Smooth muscle cell (in vitro differentiated cells): ENCODE results near the gene OR10G3. TPM values are rescaled to one million over a fixed set of nuclear protein-coding genes. Genes with fewer than 3 reads are reported as not detected.

Experiments used
- DNase-seq: peaks from one replicate; lab custom pipeline; 2025; ENCODE audit not compliant: unreplicated experiment; lab: John Stamatoyannopoulos, UW
- H2AFZ ChIP-seq: fragments of 200-600 bp; sonication (generic); 2 replicates; pipeline ENCODE4 v1.6.0; 2016; ENCODE audit warnings: antibody characterized with exemption, low read depth, mild to moderate bottlenecking
- H3F3A ChIP-seq: fragments of 200-600 bp; sonication (generic); 2 replicates; pipeline ENCODE4 v1.6.0; 2017; ENCODE audit warnings: antibody characterized with exemption, low read depth
- H3K27ac ChIP-seq: fragments of 200-600 bp; sonication (generic); 2 replicates; pipeline ENCODE4 v1.5.1; 2016; ENCODE audit warnings: low read depth, mild to moderate bottlenecking
- H3K27me3 ChIP-seq: fragments of 200-600 bp; sonication (generic); 2 replicates; pipeline ENCODE4 v1.6.1; 2016; ENCODE audit warnings: low read depth, mild to moderate bottlenecking
- H3K36me3 ChIP-seq: fragments of 200-600 bp; sonication (generic); 2 replicates; pipeline ENCODE4 v1.5.1; 2016; ENCODE audit warnings: low read depth
- H3K4me1 ChIP-seq: fragments of 200-600 bp; sonication (generic); 2 replicates; pipeline ENCODE4 v1.5.1; 2016; ENCODE audit warnings: low read depth
- H3K4me2 ChIP-seq: fragments of 200-600 bp; sonication (generic); 2 replicates; pipeline ENCODE4 v1.6.0; 2016; ENCODE audit warnings: mild to moderate bottlenecking
- H3K4me3 ChIP-seq: fragments of 200-600 bp; sonication (generic); 2 replicates; pipeline ENCODE4 v1.5.1; 2016; ENCODE audit warnings: mild to moderate bottlenecking
- H3K79me2 ChIP-seq: fragments of 200-600 bp; sonication (generic); 2 replicates; pipeline ENCODE4 v1.6.0; 2016; ENCODE audit warnings: low read depth, mild to moderate bottlenecking
- H3K9ac ChIP-seq: fragments of 200-600 bp; sonication (generic); 2 replicates; pipeline ENCODE4 v1.6.0; 2016; ENCODE audit warnings: low read depth
- H3K9me3 ChIP-seq: fragments of 200-600 bp; sonication (generic); replicated peaks from 2 replicates; pipeline ENCODE4 v1.5.1; 2016; ENCODE audit warnings: low read depth
- H4K20me1 ChIP-seq: fragments of 200-600 bp; sonication (generic); 2 replicates; pipeline ENCODE4 v1.6.0; 2016; ENCODE audit warnings: low read depth
- CTCF ChIP-seq: fragments of 200-600 bp; sonication (generic); IDR thresholded peaks from 2 replicates; pipeline ENCODE4 v1.5.1; 2017; ENCODE audit warnings: borderline replicate concordance, mild to moderate bottlenecking, antibody characterized with exemption; ENCODE audit not compliant: insufficient read depth, poor library complexity, severe bottlenecking
- WGBS: methylation state at CpG from one replicate; pipeline ENCODE4 v1.1.7; 2016; ENCODE audit warnings: low lambda C conversion rate; 5-methylcytosine and 5-hydroxymethylcytosine counted together
- polyA plus RNA-seq: library from polyadenylated mRNA; unstranded; fragments of >200 nt; fragmentation: Nextera tagmentation; extraction: Ambion mirVana; gene quantifications from 2 replicates; pipeline ENCODE4 v1.2.1, GENCODE V29; 2016
- total RNA-seq: library from RNA; depleted of rRNA; stranded (reverse); fragments of >200 nt; gene quantifications from 2 replicates; pipeline ENCODE4 v1.2.3, GENCODE V29; 2014

OR10G3 gene
- total and polyA plus RNA-seq, 2 experiments from 2014 or later = not detected

- Histone ChIP-seq H3F3A (no peaks in the 10 kb centered on the region), H3K4me1 (peaks cover 37% of the 10 kb centered on the region), H3K9me3 (no peaks in the 10 kb centered on the region), H3K4me3 (peak overlapping the region; percentile 54), H3K4me2 (peak overlapping the region; percentile 89), H2AFZ (peak overlapping the region; percentile 61), H3K9ac (no peak overlapping the region), H3K36me3 (no peaks in the 10 kb centered on the region), H3K79me2 (no peaks in the 10 kb centered on the region), H4K20me1 (no peaks in the 10 kb centered on the region), H3K27me3 (peaks cover 49% of the 10 kb centered on the region), H3K27ac (no peak overlapping the region)
- WGBS = 8% methylated on average over 3 of the region's 3 CpGs
- no peak for DNase-seq
- TF ChIP-seq CTCF = no peak
Measured at GRCh38 chr14:21537090-21537424, 42.8 kb downstream of the OR10G3 start.

- no peaks in the 10 kb centered on the region for H3K79me2 ChIP-seq
Measured at GRCh38 chr14:21536418-21537089, 43.3 kb downstream of the OR10G3 start.

GRCh38 chr14:21535545-21536417, 44.1 kb downstream of the OR10G3 start:
- H2AFZ ChIP-seq = peak overlapping the region; percentile 61
- H3K9ac ChIP-seq = no peak overlapping the region
- no peaks in the 10 kb centered on the region for H3K36me3 ChIP-seq
- H3K4me3 ChIP-seq = peak overlapping the region; percentile 54
- H3K4me1 ChIP-seq = peaks cover 37% of the 10 kb centered on the region
- no peak for DNase-seq
- no peaks in the 10 kb centered on the region for H3K79me2 ChIP-seq
- peak overlapping the region; percentile 89 for H3K4me2 ChIP-seq
- no peak overlapping the region for H3K27ac ChIP-seq
- TF ChIP-seq CTCF = no peak
- 14% methylated on average over 6 of the region's 6 CpGs for WGBS
- no peaks in the 10 kb centered on the region for H3F3A ChIP-seq
- H3K9me3 ChIP-seq = no peaks in the 10 kb centered on the region
- H4K20me1 ChIP-seq = no peaks in the 10 kb centered on the region
- peaks cover 49% of the 10 kb centered on the region for H3K27me3 ChIP-seq

More at GRCh38 chr14:21536418-21537089, 43.3 kb downstream of the OR10G3 start:
- no peaks in the 10 kb centered on the region for H4K20me1 ChIP-seq
- peak overlapping the region; percentile 89 for H3K4me2 ChIP-seq
- peak overlapping the region; percentile 54 for H3K4me3 ChIP-seq
- 4% methylated on average over 24 of the region's 25 CpGs for WGBS
- H2AFZ ChIP-seq = peak overlapping the region; percentile 61
- H3F3A ChIP-seq = no peaks in the 10 kb centered on the region
- DNase-seq = no peak
- no peak overlapping the region for H3K27ac ChIP-seq
- H3K4me1 ChIP-seq = peaks cover 37% of the 10 kb centered on the region
- H3K27me3 ChIP-seq = peaks cover 49% of the 10 kb centered on the region
- H3K9me3 ChIP-seq = no peaks in the 10 kb centered on the region
- TF ChIP-seq CTCF = no peak
- H3K9ac ChIP-seq = no peak overlapping the region
- H3K36me3 ChIP-seq = no peaks in the 10 kb centered on the region
